SU-DHL-6 (cell line): ENCODE measurements around the gene FSHR.

Source experiments
- EZH2phosphoT487 ChIP-seq: fragments of 200-600 bp; sonication (generic), shearing (Covaris generic); conservative IDR thresholded peaks from 2 replicates; pipeline ENCODE4 v1.6.1; 2018; ENCODE audit warnings: mild to moderate bottlenecking, antibody characterized with exemption, low read length, moderate library complexity, mixed read lengths
- TF ChIP-seq, protein P1 (sequence below): fragments of 200-600 bp; sonication (generic); IDR thresholded peaks from one replicate; pipeline ENCODE4 v1.5.1; 2017; ENCODE audit warnings: antibody characterized with exemption, mild to moderate bottlenecking, low read length, moderate library complexity; ENCODE audit not compliant: insufficient read depth, poor library complexity, severe bottlenecking

DNA sequence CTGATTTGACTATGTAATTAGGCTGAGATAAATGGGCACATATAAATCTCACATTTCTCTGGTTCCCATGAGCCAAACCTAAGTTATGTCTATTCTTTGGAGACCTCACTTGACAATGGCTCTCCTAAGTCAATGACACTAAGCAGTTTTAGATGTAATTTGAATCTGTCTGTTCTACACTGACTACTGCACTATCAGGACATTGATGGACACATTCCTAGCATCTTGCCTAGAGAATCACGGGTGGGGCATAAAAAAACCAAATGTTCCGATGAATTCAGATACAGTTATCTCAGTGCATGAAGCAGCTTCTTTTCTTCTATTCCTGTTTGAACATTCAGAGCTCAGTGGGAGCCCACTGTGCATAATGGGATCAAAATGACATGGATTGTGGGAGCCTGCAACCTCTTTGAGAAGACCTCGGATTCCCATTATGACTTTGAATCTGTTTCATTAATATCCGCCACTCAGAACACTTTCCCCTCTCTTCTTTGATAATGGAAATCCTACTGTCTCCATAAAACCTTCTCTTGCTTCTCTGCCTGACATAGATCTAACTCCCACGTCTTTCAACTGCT is 110.8 kb downstream of the FSHR start:
- TF ChIP-seq, protein P1, sequence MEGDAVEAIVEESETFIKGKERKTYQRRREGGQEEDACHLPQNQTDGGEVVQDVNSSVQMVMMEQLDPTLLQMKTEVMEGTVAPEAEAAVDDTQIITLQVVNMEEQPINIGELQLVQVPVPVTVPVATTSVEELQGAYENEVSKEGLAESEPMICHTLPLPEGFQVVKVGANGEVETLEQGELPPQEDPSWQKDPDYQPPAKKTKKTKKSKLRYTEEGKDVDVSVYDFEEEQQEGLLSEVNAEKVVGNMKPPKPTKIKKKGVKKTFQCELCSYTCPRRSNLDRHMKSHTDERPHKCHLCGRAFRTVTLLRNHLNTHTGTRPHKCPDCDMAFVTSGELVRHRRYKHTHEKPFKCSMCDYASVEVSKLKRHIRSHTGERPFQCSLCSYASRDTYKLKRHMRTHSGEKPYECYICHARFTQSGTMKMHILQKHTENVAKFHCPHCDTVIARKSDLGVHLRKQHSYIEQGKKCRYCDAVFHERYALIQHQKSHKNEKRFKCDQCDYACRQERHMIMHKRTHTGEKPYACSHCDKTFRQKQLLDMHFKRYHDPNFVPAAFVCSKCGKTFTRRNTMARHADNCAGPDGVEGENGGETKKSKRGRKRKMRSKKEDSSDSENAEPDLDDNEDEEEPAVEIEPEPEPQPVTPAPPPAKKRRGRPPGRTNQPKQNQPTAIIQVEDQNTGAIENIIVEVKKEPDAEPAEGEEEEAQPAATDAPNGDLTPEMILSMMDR, result no peak
- no peak for TF ChIP-seq EZH2phosphoT487
